ENCODE results near the gene PTGIS. TPM values are rescaled to one million over a fixed set of nuclear protein-coding genes. Genes with fewer than 3 reads are reported as not detected.

The PTGIS gene
- total RNA-seq, 1 donor from 2014 or later = 2.0 TPM

DNA sequence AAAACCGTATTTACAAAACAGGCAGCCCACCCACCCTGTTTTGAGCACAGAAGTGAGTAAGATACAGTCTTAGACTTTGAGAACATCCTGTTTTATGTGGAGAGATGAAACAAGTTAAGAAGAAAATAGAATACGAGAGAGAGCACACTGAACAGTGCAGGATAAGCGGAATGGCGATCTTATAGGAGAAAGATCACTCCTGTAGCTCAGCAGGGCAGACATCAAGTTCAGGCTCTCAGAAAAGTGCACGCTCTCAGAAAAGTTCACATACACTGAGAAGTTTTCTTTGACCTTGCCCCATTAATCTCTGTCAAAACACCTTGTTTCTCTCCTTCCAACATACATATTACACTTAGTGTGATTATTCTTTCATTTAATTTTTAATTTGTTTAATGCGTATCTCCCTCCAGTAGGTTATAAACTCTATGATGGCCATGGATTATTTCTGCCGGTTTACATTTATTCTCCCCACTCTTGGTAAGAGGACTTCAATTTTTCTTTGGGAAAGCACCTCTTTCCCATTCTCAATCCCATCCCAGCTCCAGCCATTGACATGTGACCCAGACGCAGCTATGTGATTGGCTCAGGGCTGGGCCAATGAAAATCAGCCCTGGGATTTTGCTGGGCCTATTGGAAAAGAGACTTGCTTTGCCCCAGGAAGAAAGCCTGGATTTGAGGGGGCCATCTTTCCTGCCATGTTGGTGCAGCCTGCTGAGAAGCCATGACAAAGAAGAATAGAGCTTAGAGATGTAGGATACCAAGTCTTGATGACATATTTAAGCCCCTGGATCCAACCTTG lies 101.6 kb downstream of the PTGIS start:
- DNase-seq = no peak

- DNase-seq = no peak
Observed at GRCh38 chr20:49464556-49464955, 103.4 kb downstream of the PTGIS start.

DNA sequence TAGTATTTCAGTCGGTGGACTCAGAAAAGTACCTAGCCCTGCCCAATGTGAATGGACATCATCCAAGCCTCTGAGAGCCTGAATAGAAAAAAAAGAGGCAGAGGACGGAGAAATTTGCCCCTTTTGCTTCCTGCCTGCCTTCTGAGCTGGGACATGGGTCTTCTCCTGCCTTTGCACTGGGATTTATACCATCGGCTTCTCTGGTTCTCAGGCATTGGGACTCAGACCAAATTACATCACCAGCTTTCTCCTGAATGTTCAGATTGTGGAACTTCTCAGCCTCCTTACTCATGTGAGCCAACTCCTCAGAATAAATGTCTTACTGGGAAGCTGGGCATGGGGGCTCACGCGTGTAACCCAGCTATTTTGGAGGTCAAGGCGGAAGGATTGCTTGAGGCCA lies 105.3 kb downstream of the PTGIS start:
- no peak for DNase-seq

GRCh38 chr20:49461894-49462620 lies 105.9 kb downstream of the PTGIS start:
- no peak for DNase-seq

- no peak for DNase-seq
Observed at GRCh38 chr20:49460916-49461315, 107.0 kb downstream of the PTGIS start.

- DNase-seq = no peak
Observed at GRCh38 chr20:49460131-49460530, 107.8 kb downstream of the PTGIS start.

- DNase-seq = no peak
Observed at GRCh38 chr20:49459684-49460083, 108.3 kb downstream of the PTGIS start.

DNA sequence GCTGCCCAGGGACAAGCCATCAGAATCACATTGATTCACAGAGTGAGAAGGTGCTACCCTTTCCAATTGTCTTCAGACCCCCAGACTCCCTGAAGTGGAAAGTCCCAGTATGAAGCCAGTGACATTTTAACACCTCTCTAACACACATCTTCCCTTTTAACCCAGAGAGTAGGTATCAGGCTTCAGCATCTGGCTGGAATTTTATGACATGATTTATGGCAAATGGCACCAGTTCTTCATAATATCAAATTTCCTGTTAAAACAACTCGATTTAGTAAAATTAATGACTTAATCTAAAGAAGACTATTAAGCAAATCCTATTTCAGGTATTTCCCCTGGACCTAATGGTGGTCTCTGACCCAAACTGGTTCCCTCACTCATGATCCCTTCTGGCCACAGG lies 110.5 kb downstream of the PTGIS start:
- DNase-seq = no peak

DNA sequence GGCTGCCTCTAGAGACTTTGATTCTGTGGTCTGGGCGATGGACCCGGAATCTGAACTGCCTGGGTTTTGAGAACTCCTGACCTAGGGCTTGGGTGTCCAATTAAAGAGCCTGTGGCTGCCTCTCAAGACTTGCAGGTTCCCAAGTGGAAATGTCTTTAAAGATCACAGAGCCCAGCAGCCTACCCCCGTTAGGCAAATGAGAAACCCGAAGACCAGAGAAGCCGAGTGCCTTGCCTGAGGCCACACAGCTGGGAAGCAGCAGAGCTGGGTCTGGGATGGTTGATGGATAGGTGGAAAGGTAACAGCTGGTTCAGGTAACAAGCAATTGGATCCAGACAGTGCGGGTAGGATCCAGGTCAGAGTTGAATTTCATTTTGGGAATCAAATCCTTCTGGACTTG lies 111.3 kb downstream of the PTGIS start:
- no peak for DNase-seq

DNA sequence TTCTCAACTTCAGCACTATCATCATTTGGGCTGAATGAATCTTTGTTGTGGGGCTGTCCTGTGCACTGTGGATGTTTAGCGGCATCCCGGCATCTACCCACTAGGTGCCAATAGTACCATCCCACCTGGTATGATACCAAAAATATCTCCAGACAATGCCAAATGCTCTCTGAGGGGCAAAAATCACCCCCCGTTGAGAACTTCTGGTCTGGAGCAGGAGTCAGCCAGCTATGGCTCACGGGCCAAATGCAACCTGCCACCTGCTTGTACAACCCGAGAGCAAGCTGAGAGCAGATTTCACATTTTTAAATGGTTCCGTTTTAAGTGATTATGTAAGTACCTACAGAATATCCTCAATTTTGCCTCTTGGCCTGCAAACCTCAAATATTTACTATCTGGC lies 112.2 kb downstream of the PTGIS start:
- DNase-seq = no peak

Other genes starting within 250 kb of the PTGIS start
- gene KCNB1, start 85.5 kb downstream of the PTGIS start, total RNA-seq = under 0.01 TPM in 1 of 2 replicates, not detected in the other
- gene B4GALT5, start 145.7 kb upstream of the PTGIS start, total RNA-seq = 63.3 and 65.1 TPM in 2 replicates
- 6.6 and 8.4 TPM in 2 replicates for gene SLC9A8, start 244.7 kb upstream of the PTGIS start, total RNA-seq